Measurements from ENCODE around the gene ARID5A. TPM values are rescaled to one million over a fixed set of nuclear protein-coding genes. Genes with fewer than 3 reads are reported as not detected.

ARID5A gene
- total and polyA plus RNA-seq, 2 experiments from 2014 or later = 5.5 to 7.7 TPM

GRCh38 chr2:96564026-96564425 lies 27.5 kb downstream of the ARID5A start:
- DNase-seq (ENCODE audit: low spot score) = no peak
- H3K36me3 Mint-ChIP-seq (ENCODE audit: low read depth) = no peaks in the 10 kb centered on the region
- H3K79me2 ChIP-seq (replicated peaks; ENCODE audit: insufficient read depth) = no peaks in the 10 kb centered on the region

More at GRCh38 chr2:96564026-96564425, 27.5 kb downstream of the ARID5A start:
- no peak for ATAC-seq
- Histone ChIP-seq H3K4me3 (no peak overlapping the region), H3K9me2 (ENCODE audit: insufficient read depth) (peaks cover 5% of the 10 kb centered on the region), H3K36me3 (ENCODE audit: insufficient read depth) (no peaks in the 10 kb centered on the region), H2AFZ (no peak overlapping the region), H4K20me1 (replicated peaks; ENCODE audit: insufficient read depth) (no peaks in the 10 kb centered on the region), H3K27me3 (ENCODE audit: insufficient read depth) (no peaks in the 10 kb centered on the region), H3K4me2 (no peak overlapping the region), H3K27ac (ENCODE audit: low read depth) (no peak overlapping the region), H3K4me1 (ENCODE audit: insufficient read depth) (no peaks in the 10 kb centered on the region), H3F3A (replicated peaks; ENCODE audit: low read depth) (no peaks in the 10 kb centered on the region)
- peaks cover 8% of the 10 kb centered on the region for H3K4me1 Mint-ChIP-seq
- no peaks in the 10 kb centered on the region for H3K9me3 Mint-ChIP-seq
- no peak overlapping the region for H3K4me3 Mint-ChIP-seq
- no peaks in the 10 kb centered on the region for H3K27me3 Mint-ChIP-seq (ENCODE audit: insufficient read depth, low read depth, poor library complexity)
- TF ChIP-seq, protein P1, sequence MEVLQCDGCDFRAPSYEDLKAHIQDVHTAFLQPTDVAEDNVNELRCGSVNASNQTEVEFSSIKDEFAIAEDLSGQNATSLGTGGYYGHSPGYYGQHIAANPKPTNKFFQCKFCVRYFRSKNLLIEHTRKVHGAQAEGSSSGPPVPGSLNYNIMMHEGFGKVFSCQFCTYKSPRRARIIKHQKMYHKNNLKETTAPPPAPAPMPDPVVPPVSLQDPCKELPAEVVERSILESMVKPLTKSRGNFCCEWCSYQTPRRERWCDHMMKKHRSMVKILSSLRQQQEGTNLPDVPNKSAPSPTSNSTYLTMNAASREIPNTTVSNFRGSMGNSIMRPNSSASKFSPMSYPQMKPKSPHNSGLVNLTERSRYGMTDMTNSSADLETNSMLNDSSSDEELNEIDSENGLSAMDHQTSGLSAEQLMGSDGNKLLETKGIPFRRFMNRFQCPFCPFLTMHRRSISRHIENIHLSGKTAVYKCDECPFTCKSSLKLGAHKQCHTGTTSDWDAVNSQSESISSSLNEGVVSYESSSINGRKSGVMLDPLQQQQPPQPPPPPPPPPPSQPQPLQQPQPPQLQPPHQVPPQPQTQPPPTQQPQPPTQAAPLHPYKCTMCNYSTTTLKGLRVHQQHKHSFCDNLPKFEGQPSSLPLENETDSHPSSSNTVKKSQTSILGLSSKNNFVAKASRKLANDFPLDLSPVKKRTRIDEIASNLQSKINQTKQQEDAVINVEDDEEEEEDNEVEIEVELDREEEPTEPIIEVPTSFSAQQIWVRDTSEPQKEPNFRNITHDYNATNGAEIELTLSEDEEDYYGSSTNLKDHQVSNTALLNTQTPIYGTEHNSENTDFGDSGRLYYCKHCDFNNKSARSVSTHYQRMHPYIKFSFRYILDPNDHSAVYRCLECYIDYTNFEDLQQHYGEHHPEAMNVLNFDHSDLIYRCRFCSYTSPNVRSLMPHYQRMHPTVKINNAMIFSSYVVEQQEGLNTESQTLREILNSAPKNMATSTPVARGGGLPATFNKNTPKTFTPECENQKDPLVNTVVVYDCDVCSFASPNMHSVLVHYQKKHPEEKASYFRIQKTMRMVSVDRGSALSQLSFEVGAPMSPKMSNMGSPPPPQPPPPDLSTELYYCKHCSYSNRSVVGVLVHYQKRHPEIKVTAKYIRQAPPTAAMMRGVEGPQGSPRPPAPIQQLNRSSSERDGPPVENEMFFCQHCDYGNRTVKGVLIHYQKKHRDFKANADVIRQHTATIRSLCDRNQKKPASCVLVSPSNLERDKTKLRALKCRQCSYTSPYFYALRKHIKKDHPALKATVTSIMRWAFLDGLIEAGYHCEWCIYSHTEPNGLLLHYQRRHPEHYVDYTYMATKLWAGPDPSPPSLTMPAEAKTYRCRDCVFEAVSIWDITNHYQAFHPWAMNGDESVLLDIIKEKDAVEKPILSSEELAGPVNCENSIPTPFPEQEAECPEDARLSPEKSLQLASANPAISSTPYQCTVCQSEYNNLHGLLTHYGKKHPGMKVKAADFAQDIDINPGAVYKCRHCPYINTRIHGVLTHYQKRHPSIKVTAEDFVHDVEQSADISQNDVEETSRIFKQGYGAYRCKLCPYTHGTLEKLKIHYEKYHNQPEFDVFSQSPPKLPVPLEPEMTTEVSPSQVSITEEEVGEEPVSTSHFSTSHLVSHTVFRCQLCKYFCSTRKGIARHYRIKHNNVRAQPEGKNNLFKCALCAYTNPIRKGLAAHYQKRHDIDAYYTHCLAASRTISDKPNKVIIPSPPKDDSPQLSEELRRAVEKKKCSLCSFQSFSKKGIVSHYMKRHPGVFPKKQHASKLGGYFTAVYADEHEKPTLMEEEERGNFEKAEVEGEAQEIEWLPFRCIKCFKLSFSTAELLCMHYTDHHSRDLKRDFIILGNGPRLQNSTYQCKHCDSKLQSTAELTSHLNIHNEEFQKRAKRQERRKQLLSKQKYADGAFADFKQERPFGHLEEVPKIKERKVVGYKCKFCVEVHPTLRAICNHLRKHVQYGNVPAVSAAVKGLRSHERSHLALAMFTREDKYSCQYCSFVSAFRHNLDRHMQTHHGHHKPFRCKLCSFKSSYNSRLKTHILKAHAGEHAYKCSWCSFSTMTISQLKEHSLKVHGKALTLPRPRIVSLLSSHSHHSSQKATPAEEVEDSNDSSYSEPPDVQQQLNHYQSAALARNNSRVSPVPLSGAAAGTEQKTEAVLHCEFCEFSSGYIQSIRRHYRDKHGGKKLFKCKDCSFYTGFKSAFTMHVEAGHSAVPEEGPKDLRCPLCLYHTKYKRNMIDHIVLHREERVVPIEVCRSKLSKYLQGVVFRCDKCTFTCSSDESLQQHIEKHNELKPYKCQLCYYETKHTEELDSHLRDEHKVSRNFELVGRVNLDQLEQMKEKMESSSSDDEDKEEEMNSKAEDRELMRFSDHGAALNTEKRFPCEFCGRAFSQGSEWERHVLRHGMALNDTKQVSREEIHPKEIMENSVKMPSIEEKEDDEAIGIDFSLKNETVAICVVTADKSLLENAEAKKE (CRISPR knock-in tag; IDR thresholded peaks at IDR 0.05) = no peak
- TF ChIP-seq REST (IDR thresholded peaks at IDR 0.05; ENCODE audit: unreplicated experiment) (no peak), EZH2phosphoT487 (IDR thresholded peaks at IDR 0.05; ENCODE audit: unreplicated experiment) (no peak), JUNB (IDR thresholded peaks at IDR 0.05; ENCODE audit: unreplicated experiment) (no peak)
- TF ChIP-seq, protein P2, sequence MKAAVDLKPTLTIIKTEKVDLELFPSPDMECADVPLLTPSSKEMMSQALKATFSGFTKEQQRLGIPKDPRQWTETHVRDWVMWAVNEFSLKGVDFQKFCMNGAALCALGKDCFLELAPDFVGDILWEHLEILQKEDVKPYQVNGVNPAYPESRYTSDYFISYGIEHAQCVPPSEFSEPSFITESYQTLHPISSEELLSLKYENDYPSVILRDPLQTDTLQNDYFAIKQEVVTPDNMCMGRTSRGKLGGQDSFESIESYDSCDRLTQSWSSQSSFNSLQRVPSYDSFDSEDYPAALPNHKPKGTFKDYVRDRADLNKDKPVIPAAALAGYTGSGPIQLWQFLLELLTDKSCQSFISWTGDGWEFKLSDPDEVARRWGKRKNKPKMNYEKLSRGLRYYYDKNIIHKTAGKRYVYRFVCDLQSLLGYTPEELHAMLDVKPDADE (IDR thresholded peaks at IDR 0.05) = no peak
- H3K27ac Mint-ChIP-seq = no peak overlapping the region
